ENCODE data around the gene PHF20.

The PHF20 gene

DNA sequence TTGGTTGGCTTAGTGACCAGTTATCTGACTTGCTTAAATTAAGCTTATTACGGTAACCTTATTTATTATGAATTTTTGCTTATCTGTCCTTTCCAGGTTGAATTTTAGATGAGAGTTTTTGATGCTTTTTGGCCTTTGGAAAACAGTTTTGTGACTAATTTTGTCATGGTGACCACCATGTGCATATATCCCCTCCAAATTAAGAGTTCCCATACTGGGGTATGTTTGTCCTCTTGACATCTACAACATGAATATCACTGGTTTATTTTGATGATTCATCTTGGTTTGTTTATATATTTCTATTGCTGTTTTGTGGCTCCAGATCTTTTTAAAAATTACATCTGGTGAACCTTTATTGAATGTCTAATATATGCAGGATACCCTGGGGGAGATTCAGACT lies 61.4 kb downstream of the PHF20 start:
- Histone ChIP-seq H2BK5ac (ENCODE audit: low read length) (no peak overlapping the region), H2AK5ac (ENCODE audit: low read depth, low read length) (no peak overlapping the region), H3K9ac (ENCODE audit: low read depth, low read length, poor library complexity) (no peak overlapping the region), H2BK12ac (ENCODE audit: low read length) (no peak overlapping the region), H3K4ac (ENCODE audit: low read length) (no peak overlapping the region), H2AFZ (ENCODE audit: low read length) (no peak overlapping the region), H3K27me3 (ENCODE audit: control insufficient read depth in 3 of 3, insufficient read depth in 3 of 3, low read depth in 1 of 3, low read length in 3 of 3) (no peaks in the 10 kb centered on the region), H3K4me2 (ENCODE audit: insufficient read depth, low read length, poor library complexity, severe bottlenecking) (no peak overlapping the region), H3K23ac (ENCODE audit: low read depth, low read length, poor library complexity) (no peak overlapping the region), H3K4me3 (ENCODE audit: low read length in 2 of 2) (no peak overlapping the region), H3K27ac (replicated peaks; ENCODE audit: low read length) (no peak overlapping the region), H3K18ac (ENCODE audit: low read length) (no peak overlapping the region), H3K4me1 (ENCODE audit: control insufficient read depth in 2 of 2, insufficient read depth in 1 of 2, low read depth in 1 of 2, low read length in 2 of 2) (peaks cover 0 to 3% of the 10 kb centered on the region in 2 donors), H3K9me3 (replicated peaks in 1 of 2; ENCODE audit: control insufficient read depth in 2 of 2, insufficient read depth in 1 of 2, low read depth in 1 of 2, low read length in 2 of 2) (peaks cover 3 to 6% of the 10 kb centered on the region in 2 donors), H2BK15ac (ENCODE audit: low read length) (no peak overlapping the region), H4K91ac (ENCODE audit: low read depth, low read length, poor library complexity) (no peak overlapping the region), H3K14ac (ENCODE audit: low read length) (no peak overlapping the region), H2BK120ac (ENCODE audit: low read depth, low read length) (no peak overlapping the region), H3K79me1 (ENCODE audit: low read depth, low read length) (peaks cover 1% of the 10 kb centered on the region), H4K8ac (ENCODE audit: low read depth, low read length) (no peak overlapping the region), H3K36me3 (replicated peaks in 1 of 2; ENCODE audit: control insufficient read depth in 2 of 2, insufficient read depth in 2 of 2, low read length in 2 of 2) (peaks cover 2 to 16% of the 10 kb centered on the region in 2 donors)
- DNase-seq (ENCODE audit: low spot score) = no peak
- WGBS, 2 donors (ENCODE audit: extremely low coverage in 2 of 2, insufficient read length in 2 of 2, insufficient replicate concordance in 1 of 2) = no CpG with 5 or more reads among the region's 1 CpG

DNA sequence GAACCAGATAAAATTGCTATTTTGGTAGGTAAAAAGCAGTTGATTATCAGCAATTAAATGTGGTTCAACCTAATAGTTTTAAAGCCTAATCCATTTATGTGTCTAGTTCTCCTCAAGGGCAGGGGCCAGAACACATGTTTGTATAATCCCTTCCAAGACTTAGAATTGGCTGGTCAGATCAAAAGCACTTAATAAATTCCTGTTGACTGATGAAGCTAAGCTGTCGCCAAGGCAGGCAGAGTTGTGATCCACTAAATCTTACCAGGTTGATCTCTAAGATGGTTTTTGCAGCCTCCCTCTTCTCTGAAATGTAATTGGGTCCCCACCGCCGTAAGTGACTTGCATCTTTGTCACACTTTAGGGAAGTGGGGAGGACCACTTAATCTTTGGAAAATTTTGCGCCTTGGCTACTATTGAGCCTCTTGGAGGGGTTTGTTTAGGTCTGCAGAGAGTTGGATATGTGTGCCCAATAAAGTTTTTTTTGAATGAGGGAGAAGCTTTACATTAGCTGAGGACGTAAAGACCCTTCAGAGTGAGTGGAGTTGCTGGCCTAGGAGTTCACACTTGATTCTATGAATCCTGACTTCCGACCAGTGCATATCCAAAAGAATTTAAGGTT lies 65.9 kb downstream of the PHF20 start:
- no CpG with 5 or more reads among the region's 6 CpGs for WGBS, 2 donors (ENCODE audit: extremely low coverage in 2 of 2, insufficient read length in 2 of 2, insufficient replicate concordance in 1 of 2)
- Histone ChIP-seq H3K27ac (replicated peaks; ENCODE audit: low read length) (no peak overlapping the region), H3K4me1 (ENCODE audit: control insufficient read depth in 2 of 2, insufficient read depth in 1 of 2, low read depth in 1 of 2, low read length in 2 of 2) (peaks cover 0 to 3% of the 10 kb centered on the region in 2 donors)

GRCh38 chr20:35838205-35838604 lies 66.4 kb downstream of the PHF20 start:
- H2BK12ac ChIP-seq (ENCODE audit: low read length) = no peak overlapping the region
- peaks cover 5 to 24% of the 10 kb centered on the region in 2 donors for H3K9me3 ChIP-seq (replicated peaks in 1 of 2; ENCODE audit: control insufficient read depth in 2 of 2, insufficient read depth in 1 of 2, low read depth in 1 of 2, low read length in 2 of 2)
- peaks cover 4 to 19% of the 10 kb centered on the region in 2 donors for H3K36me3 ChIP-seq (replicated peaks in 1 of 2; ENCODE audit: control insufficient read depth in 2 of 2, insufficient read depth in 2 of 2, low read length in 2 of 2)
- H4K8ac ChIP-seq (ENCODE audit: low read depth, low read length) = no peak overlapping the region
- DNase-seq (ENCODE audit: low spot score) = no peak
- no peak overlapping the region for H3K9ac ChIP-seq (ENCODE audit: low read depth, low read length, poor library complexity)
- no peak overlapping the region for H3K23ac ChIP-seq (ENCODE audit: low read depth, low read length, poor library complexity)
- H2AFZ ChIP-seq (ENCODE audit: low read length) = no peak overlapping the region
- H3K4ac ChIP-seq (ENCODE audit: low read length) = no peak overlapping the region
- H4K91ac ChIP-seq (ENCODE audit: low read depth, low read length, poor library complexity) = no peak overlapping the region
- H3K18ac ChIP-seq (ENCODE audit: low read length) = no peak overlapping the region
- no CpG with 5 or more reads among the region's 4 CpGs for WGBS, 2 donors (ENCODE audit: extremely low coverage in 2 of 2, insufficient read length in 2 of 2, insufficient replicate concordance in 1 of 2)
- no peaks in the 10 kb centered on the region for H3K27me3 ChIP-seq (ENCODE audit: control insufficient read depth in 3 of 3, insufficient read depth in 3 of 3, low read depth in 1 of 3, low read length in 3 of 3)
- no peak overlapping the region for H3K4me3 ChIP-seq (ENCODE audit: low read length in 2 of 2)
- H3K79me1 ChIP-seq (ENCODE audit: low read depth, low read length) = no peaks in the 10 kb centered on the region
- no peak overlapping the region for H2BK5ac ChIP-seq (ENCODE audit: low read length)
- no peak overlapping the region for H3K14ac ChIP-seq (ENCODE audit: low read length)
- no peak overlapping the region for H2AK5ac ChIP-seq (ENCODE audit: low read depth, low read length)
- no peak overlapping the region for H2BK120ac ChIP-seq (ENCODE audit: low read depth, low read length)
- H3K4me1 ChIP-seq (ENCODE audit: control insufficient read depth in 2 of 2, insufficient read depth in 1 of 2, low read depth in 1 of 2, low read length in 2 of 2) = peaks cover 0 to 3% of the 10 kb centered on the region in 2 donors
- H2BK15ac ChIP-seq (ENCODE audit: low read length) = no peak overlapping the region
- no peak overlapping the region for H3K27ac ChIP-seq (replicated peaks; ENCODE audit: low read length)
- no peak overlapping the region for H3K4me2 ChIP-seq (ENCODE audit: insufficient read depth, low read length, poor library complexity, severe bottlenecking)

More for the DNA sequence above, 65.9 kb downstream of the PHF20 start:
- Histone ChIP-seq H2BK120ac (ENCODE audit: low read depth, low read length) (no peak overlapping the region), H3K14ac (ENCODE audit: low read length) (no peak overlapping the region), H4K8ac (ENCODE audit: low read depth, low read length) (no peak overlapping the region), H2BK15ac (ENCODE audit: low read length) (no peak overlapping the region), H3K23ac (ENCODE audit: low read depth, low read length, poor library complexity) (no peak overlapping the region), H3K9ac (ENCODE audit: low read depth, low read length, poor library complexity) (no peak overlapping the region), H3K4me2 (ENCODE audit: insufficient read depth, low read length, poor library complexity, severe bottlenecking) (no peak overlapping the region), H2BK12ac (ENCODE audit: low read length) (no peak overlapping the region), H3K27me3 (ENCODE audit: control insufficient read depth in 3 of 3, insufficient read depth in 3 of 3, low read depth in 1 of 3, low read length in 3 of 3) (no peaks in the 10 kb centered on the region), H3K18ac (ENCODE audit: low read length) (no peak overlapping the region), H3K79me1 (ENCODE audit: low read depth, low read length) (no peaks in the 10 kb centered on the region), H2AFZ (ENCODE audit: low read length) (no peak overlapping the region), H2AK5ac (ENCODE audit: low read depth, low read length) (no peak overlapping the region), H3K36me3 (replicated peaks in 1 of 2; ENCODE audit: control insufficient read depth in 2 of 2, insufficient read depth in 2 of 2, low read length in 2 of 2) (peaks cover 3 to 14% of the 10 kb centered on the region in 2 donors), H3K4ac (ENCODE audit: low read length) (no peak overlapping the region), H4K91ac (ENCODE audit: low read depth, low read length, poor library complexity) (no peak overlapping the region), H2BK5ac (ENCODE audit: low read length) (no peak overlapping the region), H3K4me3 (ENCODE audit: low read length in 2 of 2) (no peak overlapping the region), H3K9me3 (replicated peaks in 1 of 2; ENCODE audit: control insufficient read depth in 2 of 2, insufficient read depth in 1 of 2, low read depth in 1 of 2, low read length in 2 of 2) (peaks cover 5 to 19% of the 10 kb centered on the region in 2 donors)
- no peak for DNase-seq (ENCODE audit: low spot score)

- H3K9me3 ChIP-seq (replicated peaks in 1 of 2; ENCODE audit: control insufficient read depth in 2 of 2, insufficient read depth in 1 of 2, low read depth in 1 of 2, low read length in 2 of 2) = peaks cover 5 to 33% of the 10 kb centered on the region in 2 donors
- peaks cover 6 to 35% of the 10 kb centered on the region in 2 donors for H3K36me3 ChIP-seq (replicated peaks in 1 of 2; ENCODE audit: control insufficient read depth in 2 of 2, insufficient read depth in 2 of 2, low read length in 2 of 2)
- H3K4me2 ChIP-seq (ENCODE audit: insufficient read depth, low read length, poor library complexity, severe bottlenecking) = no peak overlapping the region
- H2BK5ac ChIP-seq (ENCODE audit: low read length) = no peak overlapping the region
- H2AFZ ChIP-seq (ENCODE audit: low read length) = no peak overlapping the region
- H2BK120ac ChIP-seq (ENCODE audit: low read depth, low read length) = no peak overlapping the region
- H4K8ac ChIP-seq (ENCODE audit: low read depth, low read length) = no peak overlapping the region
- no peaks in the 10 kb centered on the region for H3K79me1 ChIP-seq (ENCODE audit: low read depth, low read length)
- no peak overlapping the region for H2BK12ac ChIP-seq (ENCODE audit: low read length)
- no peak overlapping the region for H3K9ac ChIP-seq (ENCODE audit: low read depth, low read length, poor library complexity)
- H2AK5ac ChIP-seq (ENCODE audit: low read depth, low read length) = no peak overlapping the region
- WGBS, 2 donors (ENCODE audit: extremely low coverage in 2 of 2, insufficient read length in 2 of 2, insufficient replicate concordance in 1 of 2) = no CpG with 5 or more reads among the region's 1 CpG
- no peak overlapping the region for H3K4ac ChIP-seq (ENCODE audit: low read length)
- no peaks in the 10 kb centered on the region for H3K27me3 ChIP-seq (ENCODE audit: control insufficient read depth in 3 of 3, insufficient read depth in 3 of 3, low read depth in 1 of 3, low read length in 3 of 3)
- no peak overlapping the region for H4K91ac ChIP-seq (ENCODE audit: low read depth, low read length, poor library complexity)
- DNase-seq (ENCODE audit: low spot score) = no peak
- peaks cover 0 to 3% of the 10 kb centered on the region in 2 donors for H3K4me1 ChIP-seq (ENCODE audit: control insufficient read depth in 2 of 2, insufficient read depth in 1 of 2, low read depth in 1 of 2, low read length in 2 of 2)
- H3K23ac ChIP-seq (ENCODE audit: low read depth, low read length, poor library complexity) = no peak overlapping the region
- no peak overlapping the region for H2BK15ac ChIP-seq (ENCODE audit: low read length)
- no peak overlapping the region for H3K27ac ChIP-seq (replicated peaks; ENCODE audit: low read length)
- no peak overlapping the region for H3K18ac ChIP-seq (ENCODE audit: low read length)
- H3K4me3 ChIP-seq (ENCODE audit: low read length in 2 of 2) = no peak overlapping the region
- no peak overlapping the region for H3K14ac ChIP-seq (ENCODE audit: low read length)
Observed at GRCh38 chr20:35839904-35840303, 68.1 kb downstream of the PHF20 start.

Data from neuronal stem cell (in vitro differentiated cells).